HG03108 (cell line): ENCODE data around the gene PIP4K2A.

ENCODE experiments used
- ATAC-seq: cut with Tn5 transposase; IDR thresholded peaks from one replicate; pipeline ENCODE4 v1.9.1; 2021; ENCODE audit warnings: moderate library complexity; ENCODE audit not compliant: unreplicated experiment

Gene PIP4K2A

DNA sequence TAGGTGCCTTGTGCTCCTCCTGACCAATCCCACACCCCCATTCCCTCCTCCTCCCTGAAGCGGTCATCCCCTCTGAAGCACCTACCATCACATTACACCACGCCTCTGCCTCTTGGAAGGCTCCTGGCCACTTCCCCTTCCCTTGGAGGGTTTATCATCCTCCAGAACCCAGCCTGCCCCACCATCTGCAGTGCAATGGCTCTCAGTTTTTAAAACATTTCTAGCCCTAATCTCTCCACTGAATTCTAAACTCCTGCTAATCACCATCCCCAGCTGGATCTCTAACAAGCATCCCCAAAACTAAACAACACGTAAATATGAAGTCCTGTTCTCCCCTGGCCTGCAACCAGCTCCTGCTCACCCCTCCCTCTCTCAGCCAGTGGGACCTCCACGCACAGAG lies 70.6 kb downstream of the PIP4K2A start:
- no peak for ATAC-seq

DNA sequence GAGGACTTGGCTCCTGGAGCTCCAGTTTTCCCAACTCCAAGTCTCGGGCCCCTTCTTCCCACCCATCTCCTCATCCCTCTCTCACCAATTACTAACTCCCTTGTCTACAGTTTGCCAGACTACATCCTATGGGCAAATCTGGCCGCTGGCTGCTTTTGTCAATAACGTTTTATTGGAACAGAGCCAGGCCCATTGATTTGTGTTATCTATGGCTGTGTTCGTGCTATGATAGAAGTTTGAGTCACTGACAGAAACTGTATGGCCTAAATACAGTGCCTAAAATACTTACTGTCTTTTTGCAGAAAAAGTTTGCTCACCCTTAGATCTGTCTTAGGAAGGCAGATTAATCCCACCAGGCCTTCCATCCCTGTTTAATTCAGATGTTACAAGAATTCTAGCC lies 71.3 kb downstream of the PIP4K2A start:
- ATAC-seq: no peak

GRCh38 chr10:22641743-22642142 lies 72.6 kb downstream of the PIP4K2A start:
- no peak for ATAC-seq

- no peak for ATAC-seq
These were observed 74.0 kb downstream of the PIP4K2A start for GRCh38 chr10:22640359-22640758.

DNA sequence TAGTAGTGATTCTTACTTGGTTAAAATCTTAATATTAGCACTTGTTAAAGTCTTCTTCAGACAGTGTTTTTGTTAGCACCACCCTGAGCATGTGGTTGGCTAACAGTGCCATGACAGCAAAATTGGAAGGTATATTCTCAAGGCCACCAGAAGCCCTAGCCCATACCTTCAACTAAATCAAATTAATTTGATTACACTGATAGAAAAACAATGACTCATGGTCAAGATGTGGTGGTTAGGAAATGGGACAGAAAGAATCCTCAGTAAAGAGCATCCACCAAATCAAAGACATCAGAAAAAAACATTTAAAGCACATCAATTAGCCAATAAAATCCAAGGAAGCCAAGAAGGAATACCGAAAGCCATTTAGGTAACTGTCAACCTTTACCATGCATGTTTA lies 75.5 kb downstream of the PIP4K2A start:
- no peak for ATAC-seq

GRCh38 chr10:22637491-22637890 lies 76.9 kb downstream of the PIP4K2A start:
- ATAC-seq: no peak

GRCh38 chr10:22635650-22636049 lies 78.7 kb downstream of the PIP4K2A start:
- ATAC-seq: no peak

DNA sequence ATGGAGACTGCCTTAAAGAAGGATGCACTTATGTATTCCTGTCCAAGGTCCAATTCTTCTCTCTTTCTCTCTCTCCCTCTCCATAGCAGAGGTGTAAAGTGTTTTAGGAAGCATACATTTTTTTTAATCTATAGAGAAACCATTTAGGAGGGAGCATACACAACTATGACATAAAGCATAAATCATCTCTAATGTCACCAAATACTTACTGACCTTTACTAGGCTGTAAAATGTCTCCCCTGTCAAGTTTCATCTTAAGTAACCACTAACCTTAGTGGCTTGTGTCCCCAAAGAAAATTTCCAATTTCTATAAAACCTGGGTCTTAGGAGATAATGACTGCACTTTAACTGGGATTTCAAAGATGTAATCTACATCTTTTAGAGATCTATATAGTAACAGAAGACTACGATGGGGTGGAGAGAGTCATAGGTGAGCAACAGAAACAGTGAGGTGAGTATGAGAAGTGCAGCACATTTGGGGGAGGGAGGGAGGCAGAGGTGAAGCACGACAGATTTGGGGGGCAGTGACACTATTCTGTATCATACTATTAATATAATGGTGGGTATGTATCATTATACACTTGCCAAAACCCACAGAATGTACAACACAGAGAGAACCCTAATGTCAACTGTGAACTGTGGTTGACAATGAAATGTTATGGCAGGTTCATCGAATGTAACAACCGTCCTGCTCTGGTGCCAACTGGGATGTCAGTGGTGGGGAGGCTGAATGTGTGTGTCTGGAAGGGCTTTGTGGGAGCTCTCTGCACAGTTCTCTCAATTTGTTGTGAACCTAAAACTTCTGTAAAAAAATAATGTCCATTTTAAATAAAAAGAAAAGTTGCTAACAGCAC lies 79.5 kb downstream of the PIP4K2A start:
- ATAC-seq: no peak

DNA sequence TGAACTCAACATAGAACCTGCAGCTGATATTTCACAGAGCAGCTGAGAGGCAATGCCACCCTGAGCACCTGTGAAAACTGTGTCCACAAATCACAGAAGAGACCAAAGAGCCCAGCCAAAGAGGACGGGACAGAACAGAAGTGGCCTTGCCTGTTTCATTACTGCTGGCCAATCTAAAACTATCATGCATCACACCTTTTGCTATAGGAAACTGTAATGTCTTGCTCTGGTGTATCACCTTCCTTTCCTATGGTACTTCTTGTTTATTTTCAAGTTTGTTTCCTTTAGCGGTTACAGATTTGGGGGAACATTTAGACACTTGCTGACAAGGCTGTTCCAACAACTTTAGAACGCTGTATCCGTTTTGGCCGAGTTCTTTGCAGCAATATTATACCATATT lies 80.3 kb downstream of the PIP4K2A start:
- ATAC-seq: no peak

- ATAC-seq: no peak
These were observed 80.8 kb downstream of the PIP4K2A start for GRCh38 chr10:22633528-22633927.

GRCh38 chr10:22633106-22633505 lies 81.3 kb downstream of the PIP4K2A start:
- no peak for ATAC-seq

- no peak for ATAC-seq
These were observed 82.6 kb downstream of the PIP4K2A start for GRCh38 chr10:22631646-22632278.

GRCh38 chr10:22631185-22631584 lies 83.2 kb downstream of the PIP4K2A start:
- no peak for ATAC-seq

DNA sequence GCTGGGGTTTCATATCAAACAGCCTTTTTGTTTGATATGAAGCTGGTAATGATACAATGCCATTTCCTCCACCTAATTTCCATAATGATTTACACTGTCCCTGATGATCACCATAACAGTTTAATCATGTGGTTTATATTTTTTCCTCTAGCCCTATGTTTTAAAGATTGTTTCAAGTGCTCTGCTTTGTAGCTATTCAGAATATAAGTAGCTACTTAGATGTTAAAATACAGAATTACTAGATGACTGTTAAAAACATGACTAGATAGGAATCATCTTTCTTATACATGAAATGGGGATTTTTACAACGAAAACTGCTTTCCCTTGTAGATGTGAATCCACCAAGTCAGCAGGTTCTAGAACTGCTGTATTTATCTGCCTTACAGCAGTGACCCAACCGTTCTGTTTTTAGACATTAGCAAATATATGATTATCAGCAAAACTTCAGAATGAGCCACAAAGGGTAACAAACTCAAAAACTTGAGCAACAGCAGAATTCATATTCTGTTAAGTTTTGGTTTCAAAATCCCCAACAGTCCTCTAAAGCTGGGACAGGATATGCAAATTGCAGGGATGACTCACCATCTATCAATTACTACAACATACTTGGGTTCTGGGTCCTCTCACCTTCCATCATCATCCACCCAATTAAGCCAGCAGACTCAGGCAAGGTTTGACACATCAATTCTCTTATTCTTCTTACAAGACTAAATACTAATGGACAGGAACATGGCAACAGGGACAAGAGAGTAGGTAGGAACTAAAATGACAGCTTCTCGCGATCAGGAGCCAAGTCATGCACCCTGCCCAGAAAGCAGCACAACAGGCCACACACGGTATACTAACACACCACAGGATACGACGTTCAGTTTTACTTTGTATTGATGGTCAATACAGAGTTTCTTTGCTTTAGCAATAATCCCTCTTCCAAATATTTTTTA lies 83.9 kb downstream of the PIP4K2A start:
- ATAC-seq: peak; percentile 81

GRCh38 chr10:22629852-22630233 lies 84.5 kb downstream of the PIP4K2A start:
- no peak for ATAC-seq

GRCh38 chr10:22629126-22629525 lies 85.3 kb downstream of the PIP4K2A start:
- ATAC-seq: no peak

DNA sequence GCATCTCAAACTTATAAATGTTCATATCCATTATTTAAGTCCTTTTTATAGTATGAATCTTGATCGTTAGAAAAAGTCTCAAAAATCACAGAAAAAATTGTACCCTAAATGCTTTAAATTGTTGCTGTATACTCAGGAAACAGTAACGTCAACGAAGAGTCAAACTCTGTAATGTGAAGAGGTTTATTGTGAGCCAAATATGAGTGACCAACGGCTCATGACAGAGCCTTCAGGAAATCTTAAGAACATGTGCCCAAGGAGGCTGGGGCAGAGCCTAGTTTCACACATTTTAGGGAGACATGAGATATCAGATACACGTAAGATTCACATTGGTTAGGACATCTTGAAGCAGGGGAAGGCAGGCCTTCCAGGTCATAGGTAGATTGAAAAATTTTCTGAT lies 86.1 kb downstream of the PIP4K2A start:
- no peak for ATAC-seq

- no peak for ATAC-seq
These were observed 87.6 kb downstream of the PIP4K2A start for GRCh38 chr10:22626784-22627183.

DNA sequence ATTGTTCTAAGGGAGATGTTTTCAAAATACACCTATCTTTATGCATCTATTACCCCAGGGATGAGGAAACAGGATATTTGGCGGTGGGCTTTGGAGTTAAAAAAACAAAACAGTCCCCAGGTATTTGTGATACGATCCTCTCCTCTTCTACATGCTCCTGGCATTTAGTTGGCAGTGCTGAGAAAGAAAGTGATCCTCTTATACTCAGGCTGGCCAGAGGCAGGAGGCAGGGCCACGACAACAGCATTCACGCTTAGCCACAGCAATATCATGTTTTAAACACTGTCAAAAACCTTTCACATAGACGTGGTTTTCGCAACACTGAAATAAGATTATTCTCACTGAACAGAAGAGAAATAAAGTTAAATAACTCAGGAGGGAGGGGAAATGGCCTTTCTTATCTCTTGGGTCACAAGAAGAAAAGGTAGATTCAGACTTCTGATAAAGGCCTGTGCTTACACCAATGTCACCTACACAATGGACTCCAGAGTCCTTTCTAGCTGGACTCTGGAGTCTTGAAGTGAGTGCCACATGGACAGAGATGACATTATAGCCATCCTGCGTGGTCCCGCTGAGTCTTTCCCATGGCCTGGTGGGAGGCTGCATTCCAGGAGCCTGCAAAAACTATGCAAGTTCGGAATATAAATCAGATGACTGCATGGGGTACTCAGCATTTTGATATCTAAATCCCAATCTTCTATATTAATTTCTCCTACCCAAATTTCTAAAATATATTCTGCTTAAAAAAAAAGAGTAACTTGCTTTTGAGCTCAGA lies 88.7 kb downstream of the PIP4K2A start:
- no peak for ATAC-seq

DNA sequence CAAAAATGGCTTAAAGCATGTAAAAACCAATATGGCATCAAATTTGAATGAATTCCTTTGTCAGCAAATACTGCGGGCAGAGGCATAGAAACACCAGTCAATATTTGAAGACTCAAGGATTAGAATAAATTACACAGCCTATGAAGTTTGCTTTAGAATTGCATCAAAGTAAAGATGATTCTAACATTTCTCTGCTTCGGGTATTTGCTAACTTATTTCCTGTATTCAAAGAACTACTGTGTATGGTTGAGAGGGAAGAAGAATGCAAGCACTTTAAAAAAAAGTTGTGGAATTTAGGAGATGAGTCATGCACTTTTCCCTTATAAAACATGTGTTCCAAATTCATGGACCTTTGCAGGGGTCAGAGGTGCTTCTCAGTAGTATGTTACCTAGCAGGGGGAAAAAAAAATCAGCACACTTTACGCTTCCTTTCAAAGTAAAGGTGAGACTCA lies 90.1 kb downstream of the PIP4K2A start:
- no peak for ATAC-seq
